GM18526 (cell line): ENCODE results near the gene SRGAP3.

Experiments
- POLR2A ChIP-seq: IDR thresholded peaks from 3 replicates; pipeline ENCODE4 v1.6.1; 2011; ENCODE audit not compliant: insufficient read length; ENCODE audit errors: extremely low read depth

Gene SRGAP3

DNA sequence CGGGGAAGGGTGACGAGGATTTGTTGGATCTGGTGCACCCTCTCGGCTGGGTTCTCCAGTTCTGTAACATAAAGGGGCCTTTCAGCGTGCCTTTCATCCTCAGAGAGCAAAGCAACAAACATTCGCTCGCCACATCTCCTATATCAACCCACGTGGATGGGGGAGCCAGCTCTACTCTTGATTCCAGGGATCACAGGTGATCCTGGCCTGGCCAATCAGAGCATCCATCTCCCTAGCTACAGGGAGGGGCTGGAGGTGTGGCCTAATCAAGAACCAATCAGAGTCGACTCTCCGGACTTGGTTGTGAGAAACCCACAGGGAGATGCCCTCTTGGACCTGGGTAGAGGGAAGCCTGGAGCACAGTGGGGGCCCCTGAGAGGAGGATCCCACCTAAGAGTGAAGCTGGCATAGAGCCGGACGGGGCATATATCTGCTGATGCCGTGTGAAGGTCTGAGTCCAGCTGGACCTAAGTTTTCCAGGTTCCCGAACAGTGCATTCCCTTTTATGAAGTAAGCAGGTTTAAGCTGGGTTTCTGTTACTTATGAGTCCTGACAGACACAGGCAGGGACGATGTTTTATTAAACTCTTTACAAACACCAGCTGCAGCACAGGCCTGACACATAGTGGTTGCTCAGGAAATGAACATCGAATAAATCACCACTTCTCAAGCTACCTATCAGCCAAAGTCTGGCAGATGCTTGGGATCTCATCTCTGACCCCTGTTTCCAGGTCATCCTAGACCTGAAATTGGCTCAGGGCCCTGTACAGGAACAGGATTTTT is 235.5 kb downstream of the SRGAP3 start:
- TF ChIP-seq POLR2A = no peak

DNA sequence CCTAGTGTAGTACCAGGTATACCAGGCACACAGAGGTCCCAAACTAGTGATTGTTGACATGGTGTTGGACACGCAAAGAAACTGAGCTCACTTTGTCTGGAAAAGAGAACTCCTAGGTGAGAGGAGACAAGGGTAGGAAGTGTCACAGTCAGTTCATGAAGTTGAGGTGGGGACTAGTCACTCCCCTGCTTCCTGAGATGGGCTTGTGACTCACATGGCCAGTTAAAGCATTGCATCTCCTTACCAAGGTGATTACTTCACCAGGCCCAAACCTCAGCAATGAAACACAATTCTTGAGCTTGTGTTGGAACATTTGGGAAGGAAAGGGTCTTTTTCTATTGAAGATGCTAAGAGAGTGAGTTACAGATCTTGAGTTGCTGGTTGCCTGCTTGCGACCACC is 236.9 kb downstream of the SRGAP3 start:
- TF ChIP-seq POLR2A = no peak

DNA sequence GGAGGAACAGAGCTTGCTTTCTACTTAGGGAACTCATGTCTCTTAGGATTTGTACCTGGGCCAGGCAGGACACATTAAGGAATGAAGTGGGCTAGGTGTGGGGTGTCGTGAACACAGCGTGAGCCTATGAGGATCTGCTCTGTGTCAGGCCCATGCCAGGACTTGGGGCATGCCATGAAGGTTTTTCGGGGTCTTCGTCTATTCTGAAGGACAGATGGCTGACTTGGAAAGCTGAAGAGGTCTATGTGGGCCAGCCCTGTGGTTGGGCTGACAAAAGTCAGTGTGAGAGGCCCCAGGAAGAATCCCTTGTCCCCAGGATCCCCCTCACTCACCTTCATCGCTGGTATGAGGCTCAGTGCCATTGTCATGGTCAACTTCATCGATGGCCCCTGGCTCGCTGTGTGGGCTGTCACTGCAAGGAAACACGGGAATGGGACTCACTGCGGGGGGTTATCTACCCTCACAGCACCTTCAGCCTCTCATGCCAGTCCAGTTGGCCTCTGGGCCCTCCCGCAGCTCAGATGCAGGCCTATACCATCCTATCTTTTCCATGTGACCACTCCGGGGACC is 239.4 kb downstream of the SRGAP3 start:
- TF ChIP-seq POLR2A = no peak

DNA sequence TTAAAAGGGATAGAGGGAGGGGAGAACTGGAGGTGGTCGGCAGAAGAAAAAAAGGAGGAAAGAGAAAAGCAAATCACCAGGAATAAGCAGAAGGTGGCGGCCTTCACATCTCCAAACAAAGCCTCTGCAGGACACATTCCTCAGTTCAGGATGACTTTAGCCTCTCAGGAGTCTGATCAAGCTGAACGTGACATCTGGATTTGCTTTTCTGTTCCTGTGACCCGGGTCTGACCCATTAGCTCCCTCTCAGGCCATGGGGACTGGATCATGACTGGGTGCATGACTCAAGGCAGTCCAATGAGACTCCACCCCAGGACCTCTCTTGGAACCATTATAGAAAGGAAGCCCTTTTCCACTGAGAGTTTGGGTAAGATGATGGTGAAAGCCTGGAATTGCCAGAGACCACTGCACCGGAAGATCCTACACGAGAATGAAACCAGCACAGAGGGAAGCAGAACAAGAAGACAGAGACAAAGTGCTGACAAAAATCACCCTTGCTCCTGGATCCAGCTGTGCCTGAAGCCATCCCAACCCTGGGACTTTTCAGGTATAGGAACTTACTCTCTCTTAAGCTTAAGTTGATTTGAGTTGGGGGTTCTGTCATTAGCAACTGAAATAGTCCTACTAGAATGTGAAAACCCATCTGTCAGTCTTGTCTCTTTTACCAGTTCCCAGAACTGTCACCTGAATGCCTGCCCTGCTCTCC is 240.7 kb downstream of the SRGAP3 start:
- no peak for TF ChIP-seq POLR2A

DNA sequence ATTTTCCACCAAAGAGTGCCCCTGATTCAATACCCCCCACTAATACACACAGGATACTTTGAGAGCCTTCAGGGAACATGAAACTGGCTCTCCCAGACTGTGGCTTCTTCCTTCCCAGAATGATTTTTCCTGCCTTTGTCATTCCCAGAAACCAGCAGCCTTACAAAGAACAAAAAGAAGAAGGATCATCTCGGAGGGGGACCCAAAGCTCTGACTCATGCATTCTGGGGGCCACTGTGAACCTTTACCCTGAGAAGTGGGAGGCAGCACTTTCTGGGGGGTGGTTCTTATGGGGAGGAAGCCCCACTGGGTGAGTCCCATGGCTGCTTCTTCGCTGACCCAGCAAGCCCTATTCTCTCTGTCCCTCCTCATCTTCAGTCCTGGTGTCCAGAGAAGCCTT is 241.5 kb downstream of the SRGAP3 start:
- TF ChIP-seq POLR2A = no peak

DNA sequence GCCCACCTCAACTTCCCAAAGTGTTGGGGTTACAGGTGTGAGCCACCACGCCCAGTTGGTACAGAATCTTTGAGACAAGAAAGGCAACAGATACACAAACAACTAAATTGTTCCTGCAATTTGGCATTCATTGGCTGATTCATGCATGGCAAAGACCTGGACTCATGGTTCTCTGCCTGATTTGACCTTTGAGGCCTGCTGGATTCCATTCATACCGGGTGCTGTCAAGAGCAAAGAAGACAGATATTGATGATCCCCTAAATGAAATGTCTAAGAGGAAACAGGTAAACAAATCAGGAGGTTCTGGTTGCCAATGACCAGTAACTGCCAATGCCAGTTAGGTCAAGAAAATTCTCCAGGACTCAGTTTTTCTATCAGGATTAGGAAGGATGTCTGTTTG is 242.2 kb downstream of the SRGAP3 start:
- TF ChIP-seq POLR2A = no peak

DNA sequence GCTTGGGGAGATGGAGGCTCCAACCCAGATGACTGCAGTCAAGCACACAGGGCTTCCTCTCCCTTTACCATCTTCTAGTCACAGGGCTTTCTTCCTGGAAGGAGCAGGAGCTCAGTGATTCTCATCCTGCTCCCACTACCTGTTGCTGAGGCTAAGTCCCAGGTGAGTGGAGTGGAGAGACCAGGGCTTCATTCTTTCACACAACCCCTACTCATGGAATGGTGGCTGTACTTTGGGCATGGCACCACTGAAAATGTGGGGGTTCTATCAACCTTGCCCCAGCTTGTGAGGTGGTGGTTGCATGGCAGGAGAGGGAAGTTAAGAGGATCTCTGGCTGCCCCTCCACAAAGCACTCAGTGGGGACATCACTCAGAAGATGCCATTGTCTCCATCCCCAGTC is 249.4 kb downstream of the SRGAP3 start:
- TF ChIP-seq POLR2A = no peak

DNA sequence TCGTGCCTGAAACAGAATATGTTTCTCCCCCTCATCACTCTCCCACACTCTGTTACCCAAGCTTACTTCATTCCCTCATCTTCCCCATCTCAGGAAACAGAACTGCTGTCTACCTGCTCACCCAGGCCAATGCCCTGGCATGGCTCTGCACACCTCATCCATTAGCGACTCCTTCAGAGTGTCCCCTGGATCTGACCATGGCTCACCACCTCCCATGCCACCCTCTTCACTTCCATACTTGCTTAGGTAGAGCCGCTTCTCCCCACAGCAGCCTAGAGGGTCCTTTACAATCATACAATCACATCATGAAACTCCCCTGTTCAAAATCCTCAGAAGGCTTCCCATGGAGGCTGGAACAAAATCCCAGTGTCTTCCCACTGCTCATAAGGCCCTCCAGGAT is 252.3 kb downstream of the SRGAP3 start:
- TF ChIP-seq POLR2A = no peak

DNA sequence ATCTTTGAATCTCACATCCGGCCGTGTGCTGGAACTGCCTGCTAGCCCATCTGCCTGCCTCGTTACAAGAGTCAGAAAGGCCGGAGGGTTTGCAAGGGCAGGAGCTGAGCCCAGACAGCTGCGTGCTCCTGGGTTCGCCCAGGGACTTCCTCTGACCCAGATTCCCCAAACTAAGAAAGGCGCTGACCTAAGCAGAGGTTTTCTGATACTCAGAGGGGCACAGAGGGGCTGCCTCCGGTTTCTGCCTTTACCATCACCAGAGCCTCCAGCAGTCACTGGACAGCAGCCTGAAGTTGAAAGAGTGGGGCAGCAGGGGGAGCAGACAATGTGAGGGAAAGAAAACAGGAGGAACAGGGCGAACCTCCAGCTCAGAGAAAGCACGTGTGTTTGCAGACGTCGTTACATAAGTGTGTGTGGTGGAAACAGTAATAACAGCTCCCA is 252.7 kb downstream of the SRGAP3 start:
- no peak for TF ChIP-seq POLR2A

DNA sequence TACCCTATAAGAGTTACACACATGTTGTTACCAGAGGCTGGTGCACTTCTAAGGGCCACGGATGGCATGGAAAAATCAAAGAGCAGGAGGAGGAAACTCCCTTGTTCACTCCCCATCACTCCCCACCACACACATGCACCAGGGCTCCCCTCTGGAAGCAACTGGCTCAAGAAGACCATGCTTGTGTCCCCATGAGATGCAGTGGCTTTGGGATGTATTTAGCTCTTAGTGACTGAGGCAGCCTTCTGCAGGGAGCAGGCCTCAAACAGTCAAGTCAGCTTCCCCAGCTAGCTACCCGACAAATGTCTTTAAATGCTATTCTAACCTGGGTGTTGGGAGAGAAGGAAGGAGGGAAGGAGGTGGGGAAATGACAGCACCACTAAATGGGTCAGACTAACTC is 253.2 kb downstream of the SRGAP3 start:
- TF ChIP-seq POLR2A = no peak

DNA sequence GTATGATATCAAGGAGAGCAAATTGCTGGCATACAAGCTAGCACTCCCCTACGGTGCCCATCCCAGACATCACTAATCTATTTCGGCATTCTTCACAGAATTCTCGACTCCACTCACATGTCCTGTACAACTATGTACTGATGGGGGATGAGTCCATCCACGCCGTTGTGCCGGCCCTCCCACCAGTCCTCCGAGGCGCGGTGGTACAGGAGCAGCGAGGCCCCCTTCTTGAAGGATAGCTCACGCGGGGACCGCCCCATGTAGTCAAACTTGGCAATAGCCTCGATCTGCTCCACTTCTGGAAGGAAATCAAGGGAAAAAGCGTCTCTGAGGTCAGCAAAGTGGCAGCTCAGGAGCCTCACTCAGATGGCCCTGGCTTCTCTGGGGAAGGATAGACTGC is 255.2 kb downstream of the SRGAP3 start:
- no peak for TF ChIP-seq POLR2A

DNA sequence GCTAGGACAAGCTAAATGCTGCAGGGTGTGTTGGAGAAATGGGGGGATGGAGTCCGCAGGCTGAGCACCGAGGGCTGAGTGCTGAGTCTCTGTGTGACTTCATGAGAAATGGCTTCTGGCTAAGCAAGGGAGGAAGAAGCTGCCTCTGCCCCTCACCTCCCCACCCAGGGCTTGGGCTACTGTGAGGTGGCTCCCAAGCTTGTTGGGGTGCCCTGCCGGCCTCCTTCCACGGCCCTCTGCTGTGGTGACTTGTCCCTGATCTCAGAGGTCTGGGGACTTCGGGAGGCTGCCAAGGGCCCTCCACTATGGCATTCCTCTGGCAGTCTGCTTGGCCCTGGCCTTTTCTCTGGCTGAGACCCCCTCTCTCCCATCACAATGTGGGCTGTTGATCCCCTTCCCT is 256.1 kb downstream of the SRGAP3 start:
- TF ChIP-seq POLR2A = no peak

DNA sequence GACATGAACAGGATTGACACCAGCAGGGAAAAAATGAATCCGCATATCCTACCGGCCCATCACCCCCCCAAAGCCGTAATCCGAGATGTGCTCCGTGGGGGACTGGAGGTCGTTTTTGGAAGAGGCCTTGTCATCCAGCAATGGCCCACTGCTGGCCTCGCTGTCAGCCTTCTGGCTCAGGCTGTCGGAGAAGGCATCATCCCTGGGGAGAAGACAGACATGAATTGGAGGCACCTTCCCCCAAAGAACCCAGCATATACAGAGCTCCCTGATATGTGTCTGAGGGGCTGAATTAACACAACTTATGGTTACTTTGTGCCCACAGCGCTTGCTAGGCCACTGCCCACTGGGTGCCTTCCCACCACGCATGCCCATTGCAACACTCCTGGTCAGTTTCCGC is 256.6 kb downstream of the SRGAP3 start:
- TF ChIP-seq POLR2A = no peak

DNA sequence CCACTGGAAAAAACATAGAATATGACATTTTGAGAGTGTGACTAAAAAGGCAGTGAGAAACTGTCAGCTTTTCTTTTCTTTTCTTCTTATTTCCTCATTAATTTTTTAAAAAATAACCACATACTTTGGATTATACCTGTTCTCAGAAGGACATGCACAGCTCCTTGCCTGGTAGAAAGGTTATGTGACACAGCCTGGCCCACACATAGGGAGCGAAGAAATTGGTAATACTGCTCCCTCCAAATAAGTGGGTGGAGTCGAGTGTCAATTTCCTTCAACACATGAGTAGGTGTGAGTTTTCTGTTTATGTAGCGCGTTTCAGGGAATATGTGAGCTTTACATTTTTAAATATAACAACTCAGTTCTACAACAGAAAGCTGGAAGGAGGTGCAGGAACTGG is 257.2 kb downstream of the SRGAP3 start:
- no peak for TF ChIP-seq POLR2A

DNA sequence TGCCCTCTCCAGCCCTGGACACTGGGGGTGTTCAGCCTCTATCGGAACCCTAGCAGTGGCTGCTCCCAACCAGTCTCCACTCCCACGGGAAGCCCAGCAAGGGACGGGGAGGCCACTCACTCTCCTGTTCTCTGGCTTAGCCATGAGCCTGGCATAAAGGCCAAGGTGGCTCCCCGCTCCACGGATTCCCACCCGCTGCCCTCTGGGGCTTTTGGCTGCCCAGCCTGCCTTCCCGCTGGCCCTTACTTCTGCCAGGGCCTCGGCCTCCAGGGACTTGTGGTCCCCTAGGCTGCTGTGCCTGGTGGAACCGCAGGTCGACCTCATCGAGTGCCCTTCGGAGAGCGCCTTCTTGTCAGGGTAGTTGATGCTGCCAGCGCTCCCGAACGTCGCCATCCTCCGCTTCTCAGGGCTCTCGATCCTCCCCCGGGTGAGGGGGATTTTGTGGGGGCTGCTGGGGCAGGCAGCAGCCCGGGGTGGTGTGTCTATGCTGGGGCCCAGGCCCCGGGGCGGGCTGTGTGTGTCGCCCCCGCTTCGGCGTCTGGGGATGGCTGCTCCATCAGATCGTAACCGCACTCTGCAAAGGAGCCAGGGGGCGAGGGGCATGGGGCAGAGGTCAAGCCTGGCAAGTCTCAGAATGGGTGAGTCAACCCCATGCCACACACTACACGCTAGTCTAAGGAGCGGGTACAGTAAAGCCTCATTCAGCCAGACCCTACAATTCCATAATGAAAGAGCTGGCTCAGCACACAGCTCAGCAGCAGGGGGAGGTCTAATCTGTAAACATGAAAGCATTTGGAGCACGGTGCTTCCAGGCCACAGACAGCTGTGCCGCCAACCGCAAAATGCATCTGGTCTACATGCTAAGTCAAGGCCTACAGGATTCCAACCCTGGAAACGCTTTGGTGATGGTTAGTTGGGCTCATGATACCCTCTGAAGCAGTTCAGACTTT is 258.9 kb downstream of the SRGAP3 start:
- TF ChIP-seq POLR2A = no peak
